GM06990 (cell line): ENCODE measurements around the gene MSI2.

Source experiments
- DNase-seq: peaks from one replicate; pipeline ENCODE4 v3.0.0-alpha.2; 2011; ENCODE audit not compliant: insufficient read length; ENCODE audit errors: extremely low read depth
- H3K27me3 ChIP-seq: replicated peaks from 2 replicates; pipeline ENCODE4 v1.6.0; 2011; ENCODE audit warnings: low read length; ENCODE audit not compliant: control insufficient read depth, insufficient read depth
- H3K36me3 ChIP-seq: 2 replicates; pipeline ENCODE4 v1.5.1; 2011; ENCODE audit warnings: low read length; ENCODE audit not compliant: control insufficient read depth, insufficient read depth
- H3K4me3 ChIP-seq: replicated peaks from 2 replicates; pipeline ENCODE4 v1.5.1; 2011; ENCODE audit warnings: low read depth, mild to moderate bottlenecking, control low read depth, low read length
- CTCF ChIP-seq: IDR thresholded peaks from 2 replicates; pipeline ENCODE4 v1.5.1; 2011; ENCODE audit warnings: low read length, control low read depth, mild to moderate bottlenecking, inconsistent platforms; ENCODE audit not compliant: insufficient read depth, poor library complexity, severe bottlenecking

MSI2 gene

GRCh38 chr17:57678393-57678792 is 422.1 kb downstream of the MSI2 start:
- Histone ChIP-seq H3K36me3 (peaks cover 5% of the 10 kb centered on the region), H3K4me3 (no peak overlapping the region), H3K27me3 (no peaks in the 10 kb centered on the region)
- DNase-seq: no peak
- no peak for TF ChIP-seq CTCF

GRCh38 chr17:57679356-57679755 is 423.0 kb downstream of the MSI2 start:
- Histone ChIP-seq H3K4me3 (no peak overlapping the region), H3K36me3 (peaks cover 5% of the 10 kb centered on the region)

GRCh38 chr17:57679906-57680695 is 423.8 kb downstream of the MSI2 start:
- TF ChIP-seq CTCF: no peak
- H3K4me3 ChIP-seq: no peak overlapping the region
- H3K36me3 ChIP-seq: peaks cover 3% of the 10 kb centered on the region
- H3K27me3 ChIP-seq: no peaks in the 10 kb centered on the region
- no peak for DNase-seq

More at GRCh38 chr17:57679356-57679755, 423.0 kb downstream of the MSI2 start:
- no peaks in the 10 kb centered on the region for H3K27me3 ChIP-seq
- DNase-seq: no peak
- no peak for TF ChIP-seq CTCF

GRCh38 chr17:57682701-57683100 is 426.4 kb downstream of the MSI2 start:
- no peak overlapping the region for H3K4me3 ChIP-seq
- no peak for TF ChIP-seq CTCF
- no peaks in the 10 kb centered on the region for H3K27me3 ChIP-seq
- H3K36me3 ChIP-seq: no peaks in the 10 kb centered on the region
- no peak for DNase-seq

- H3K36me3 ChIP-seq: no peaks in the 10 kb centered on the region
- no peak for DNase-seq
- H3K27me3 ChIP-seq: no peaks in the 10 kb centered on the region
- TF ChIP-seq CTCF: no peak
- no peak overlapping the region for H3K4me3 ChIP-seq
These were observed 428.6 kb downstream of the MSI2 start for GRCh38 chr17:57684711-57685498.
